HEK293 (cell line): Measurements from ENCODE around the gene ZDHHC24.

Experiments used
- CTCF ChIA-PET: fragments of 350-600 bp; formaldehyde crosslinking; extraction: SDS; loops from one replicate; lab custom pipeline; 2021; ENCODE audit warnings: antibody characterized with exemption; lab: Yijun Ruan, JAX
- POLR2A ChIA-PET: fragments of 300-600 bp; formaldehyde crosslinking; extraction: SDS; loops from one replicate; lab custom pipeline; 2020; ENCODE audit warnings: antibody characterized with exemption, inconsistent platforms; lab: Yijun Ruan, JAX
- H3K27ac ChIP-seq: fragments of 200-500 bp; sonication (Bioruptor generic); 2 replicates; pipeline ENCODE4 v1.5.1; 2014; ENCODE audit warnings: low read depth, low read length, control low read depth, inconsistent platforms; ENCODE audit errors: extremely low read depth
- H3K36me3 ChIP-seq, 2 experiments: fragments of 200-500 bp in 1 of 2; sonication (Bioruptor generic) in 1 of 2; 1 replicate in 1 of 2; 2 replicates in 1 of 2; pipeline ENCODE4 v1.5.1; 2014 to 2017; ENCODE audit warnings: inconsistent platforms in 2 of 2, low read length in 2 of 2; ENCODE audit not compliant: control insufficient read depth in 2 of 2, insufficient read depth in 1 of 2
- H3K4me1 ChIP-seq: fragments of 200-500 bp; sonication (Bioruptor generic); 2 replicates; pipeline ENCODE4 v1.5.1; 2014; ENCODE audit warnings: mild to moderate bottlenecking, low read length, inconsistent platforms; ENCODE audit not compliant: control insufficient read depth, insufficient read depth
- H3K4me3 ChIP-seq: 2 replicates; pipeline ENCODE4 v1.5.1; 2011; ENCODE audit warnings: low read depth, mild to moderate bottlenecking, control low read depth, low read length, moderate library complexity
- H3K9me3 ChIP-seq: fragments of 200-500 bp; sonication (Bioruptor generic); 2 replicates; pipeline ENCODE4 v1.5.1; 2014; ENCODE audit warnings: low read depth, low read length, inconsistent platforms; ENCODE audit not compliant: control insufficient read depth, insufficient read depth
- PBX3 ChIP-seq: sonication (generic); formaldehyde crosslinking; IDR thresholded peaks from 2 replicates; pipeline ENCODE4 v1.8.1; 2022; ENCODE audit warnings: mild to moderate bottlenecking, moderate library complexity, missing genetic modification reagents
- PRDM4 ChIP-seq: fragments of 450-650 bp; formaldehyde crosslinking; IDR thresholded peaks from 2 replicates; pipeline ENCODE4 v1.5.1; 2017; ENCODE audit warnings: missing biosample characterization, missing genetic modification characterization
- SETDB1 ChIP-seq: IDR thresholded peaks from one replicate; pipeline ENCODE4 v1.6.1; 2017; ENCODE audit warnings: mild to moderate bottlenecking, low read length, moderate library complexity, mixed read lengths; ENCODE audit not compliant: insufficient read length
- TRIM28 ChIP-seq: IDR thresholded peaks from 2 replicates; pipeline ENCODE4 v1.6.1; 2011; ENCODE audit warnings: low read length, control low read depth, borderline replicate concordance
- YY2 ChIP-seq: fragments of 450-650 bp; formaldehyde crosslinking; IDR thresholded peaks from 2 replicates; pipeline ENCODE4 v1.5.1; 2016; ENCODE audit warnings: missing biosample characterization, missing genetic modification characterization
- ZNF239 ChIP-seq: fragments of 450-650 bp; formaldehyde crosslinking; IDR thresholded peaks from 2 replicates; pipeline ENCODE4 v1.5.1; 2016; ENCODE audit warnings: missing biosample characterization, missing genetic modification characterization
- ZNF362 ChIP-seq: fragments of 450-650 bp; formaldehyde crosslinking; IDR thresholded peaks from 2 replicates; pipeline ENCODE4 v1.5.1; 2016; ENCODE audit warnings: missing biosample characterization, missing genetic modification characterization
- ZNF398 ChIP-seq: fragments of 450-650 bp; formaldehyde crosslinking; IDR thresholded peaks from 2 replicates; pipeline ENCODE4 v1.5.1; 2017; ENCODE audit warnings: missing biosample characterization, missing genetic modification characterization
- ZNF404 ChIP-seq: fragments of 450-650 bp; formaldehyde crosslinking; IDR thresholded peaks from 2 replicates; pipeline ENCODE4 v1.5.1; 2017; ENCODE audit warnings: missing biosample characterization, missing genetic modification characterization
- ZNF423 ChIP-seq: fragments of 450-650 bp; formaldehyde crosslinking; IDR thresholded peaks from 2 replicates; pipeline ENCODE4 v1.5.1; 2016; ENCODE audit warnings: missing biosample characterization, missing genetic modification characterization
- ZNF521 ChIP-seq: fragments of 450-650 bp; formaldehyde crosslinking; IDR thresholded peaks from 2 replicates; pipeline ENCODE4 v1.5.1; 2017; ENCODE audit warnings: missing biosample characterization, mild to moderate bottlenecking, missing genetic modification characterization
- ZNF600 ChIP-seq: fragments of 450-650 bp; formaldehyde crosslinking; IDR thresholded peaks from 2 replicates; pipeline ENCODE4 v1.5.1; 2016; ENCODE audit warnings: missing biosample characterization, missing genetic modification characterization
- ZNF660 ChIP-seq: fragments of 450-650 bp; IDR thresholded peaks from 2 replicates; pipeline ENCODE4 v1.5.1; 2018; ENCODE audit warnings: missing biosample characterization, mild to moderate bottlenecking, missing genetic modification characterization
- ZNF777 ChIP-seq: fragments of 450-650 bp; formaldehyde crosslinking; IDR thresholded peaks from 2 replicates; pipeline ENCODE4 v1.5.1; 2017; ENCODE audit warnings: missing biosample characterization, missing genetic modification characterization, borderline replicate concordance

The ZDHHC24 gene

GRCh38 chr11:66570079-66570849, 24.4 kb upstream of the ZDHHC24 start (continued):
- TF ChIP-seq ZNF423 (tag by site-specific recombination) = no peak
- TF ChIP-seq TRIM28 = no peak
- no peak for TF ChIP-seq ZNF239

GRCh38 chr11:66569076-66569475, 23.2 kb upstream of the ZDHHC24 start:
- ChIA-PET CTCF (interaction anchor here (1.4 kb wide), 1 partner anchor 21 kb away, joined by 6 read pairs; no protein-coding TSS in a partner anchor), POLR2A (interaction anchor here (0.7 to 1.1 kb wide), 2 partner anchors 23 to 321 kb away, joined by 3 to 4 read pairs; partner anchors contain the start of gene ZDHHC24)
- H3K27ac ChIP-seq = no peak overlapping the region
- H3K4me1 ChIP-seq = no peaks in the 10 kb centered on the region
- no peak overlapping the region for H3K4me3 ChIP-seq
- TF ChIP-seq SETDB1 (no peak), YY2 (tag by site-specific recombination) (no peak), PBX3 (CRISPR knock-in tag) (no peak), ZNF362 (tag by site-specific recombination) (no peak), ZNF777 (tag by site-specific recombination) (no peak), ZNF404 (tag by site-specific recombination) (no peak), ZNF600 (tag by site-specific recombination) (no peak)
- H3K9me3 ChIP-seq = no peaks in the 10 kb centered on the region
- no peaks in the 10 kb centered on the region for H3K36me3 ChIP-seq

- no peaks in the 10 kb centered on the region for H3K4me1 ChIP-seq
- TF ChIP-seq ZNF660 (tag by site-specific recombination) = no peak
- no peak for TF ChIP-seq PRDM4 (tag by site-specific recombination)
- TF ChIP-seq ZNF521 (tag by site-specific recombination) = no peak
- no peak for TF ChIP-seq ZNF398 (tag by site-specific recombination)
- TF ChIP-seq, all 188 proteins: peak for 0
- Histone ChIP-seq H3K36me3 (no peaks in the 10 kb centered on the region), H3K9me3 (no peaks in the 10 kb centered on the region), H3K27ac (no peak within 1 kb of the TSS), H3K4me3 (no peak within 1 kb of the TSS)
- POLR2A ChIA-PET = interaction anchor here (0.6 to 1.1 kb wide), 2 partner anchors 22 to 102 kb away, joined by 3 to 4 read pairs; partner anchors contain the start of gene ZDHHC24
- CTCF ChIA-PET = interaction anchor here (0.6 to 1.1 kb wide), 2 partner anchors 110 to 160 kb away, joined by 3 to 4 read pairs; no protein-coding TSS in a partner anchor
Observed at GRCh38 chr11:66568124-66568916, 22.5 kb upstream of the ZDHHC24 start, which contains the start of gene CTSF. Gene CTSF, minus strand, starts transcription at chr11:66568606. Its CDS starts 120 bp downstream, at chr11:66568486.
